ENCODE data around the gene CYS1.
"Not testable (repeated sequence)": the region's sequence is repeated elsewhere in the genome, so short reads cannot be mapped to it uniquely, and the experiment has no call there.

CYS1 gene

DNA sequence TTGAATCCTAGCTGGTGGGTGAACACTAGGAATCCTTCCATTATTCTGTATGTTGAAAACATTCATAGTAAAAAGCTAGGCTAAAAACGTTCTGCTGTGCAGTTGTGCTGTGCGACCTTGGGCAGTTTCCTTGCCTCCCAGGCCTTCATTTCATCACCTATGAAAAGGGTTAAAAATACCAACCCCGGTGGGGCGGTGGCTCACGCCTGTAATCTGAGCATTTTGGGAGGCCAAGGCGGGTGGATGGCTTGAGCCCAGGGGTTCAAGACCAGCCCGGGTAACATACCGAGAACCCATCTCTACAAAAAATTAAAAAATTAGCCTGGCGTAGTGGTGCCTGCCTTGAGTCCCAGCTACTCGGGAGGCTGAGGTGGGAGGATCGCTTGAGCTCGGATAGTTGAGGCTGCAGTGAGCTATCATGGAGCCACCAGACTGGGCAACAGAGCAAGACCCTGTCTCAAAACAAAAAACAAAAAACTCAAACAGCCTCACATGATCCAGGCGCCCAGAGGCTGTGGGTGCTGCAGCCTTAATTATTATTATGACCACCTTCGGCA, 39.5 kb upstream of the CYS1 start:
- no peaks in the 10 kb centered on the region for H3K9me3 ChIP-seq (ENCODE audit: insufficient read depth, low read depth, low read length)
- H3K4me3 ChIP-seq (ENCODE audit: low read length), result peak overlapping the region; percentile 87; the same call in 1 of the 2 replicates
- no peaks in the 10 kb centered on the region for H3K27me3 ChIP-seq (ENCODE audit: insufficient read depth, low read length)
- peaks cover under 1% of the 10 kb centered on the region; the same call in 1 of the 2 replicates for H3K4me1 ChIP-seq (ENCODE audit: insufficient read depth, low read length)
- H3K27ac ChIP-seq (ENCODE audit: low read length), result no peak overlapping the region
- peaks cover 14% of the 10 kb centered on the region for H3K36me3 ChIP-seq (ENCODE audit: insufficient read depth, low read depth, low read length)
- H3K9ac ChIP-seq (ENCODE audit: low read depth, low read length), result peak overlapping the region; percentile 84; the same call in 1 of the 2 replicates

DNA sequence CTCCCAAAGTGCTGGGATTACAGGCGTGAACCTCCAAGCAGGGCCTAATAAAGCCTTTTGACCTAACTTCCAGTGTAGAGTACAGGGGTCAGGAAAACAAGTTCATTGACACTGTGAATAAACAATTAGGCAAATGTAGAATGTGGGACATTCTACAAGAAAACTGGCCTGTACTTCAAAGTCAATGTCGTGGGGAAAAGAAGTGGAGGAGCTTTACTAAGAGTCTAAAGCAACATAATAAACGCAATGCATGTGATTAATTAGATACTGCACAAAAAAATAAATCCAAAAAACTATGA, 38.8 kb upstream of the CYS1 start:
- Histone ChIP-seq H3K36me3 (ENCODE audit: insufficient read depth, low read depth, low read length) (peaks cover 7% of the 10 kb centered on the region), H3K27ac (ENCODE audit: low read length) (no peak overlapping the region), H3K4me3 (ENCODE audit: low read length) (no peak overlapping the region), H3K9ac (ENCODE audit: low read depth, low read length) (no peak overlapping the region), H3K4me1 (ENCODE audit: insufficient read depth, low read length) (no peaks in the 10 kb centered on the region; the same call in 1 of the 2 replicates), H3K27me3 (ENCODE audit: insufficient read depth, low read length) (no peaks in the 10 kb centered on the region), H3K9me3 (ENCODE audit: insufficient read depth, low read depth, low read length) (no peaks in the 10 kb centered on the region)

DNA sequence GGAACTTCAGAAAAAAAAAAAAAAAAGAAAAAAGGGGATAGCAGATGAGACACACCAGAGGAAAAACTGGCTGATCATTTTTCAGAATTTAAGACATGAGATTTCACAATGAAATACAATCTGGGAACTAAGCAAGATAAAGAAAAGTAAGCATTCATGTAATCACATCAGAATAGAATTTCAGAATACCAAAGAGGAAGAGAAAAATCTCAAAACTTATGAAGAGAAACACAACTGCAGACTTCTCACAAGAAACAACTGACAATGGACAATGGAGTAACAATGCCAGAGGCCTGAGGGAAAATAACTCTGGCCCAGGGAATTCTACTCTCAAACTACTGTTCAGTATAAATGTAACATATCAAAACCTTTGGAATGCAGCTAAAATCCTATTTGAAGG, 29.1 kb upstream of the CYS1 start:
- Histone ChIP-seq H3K27me3 (ENCODE audit: insufficient read depth, low read length) (no peaks in the 10 kb centered on the region), H3K4me3 (ENCODE audit: low read length) (no peak overlapping the region), H3K27ac (ENCODE audit: low read length) (no peak overlapping the region), H3K9ac (ENCODE audit: low read depth, low read length) (no peak overlapping the region), H3K36me3 (ENCODE audit: insufficient read depth, low read depth, low read length) (no peaks in the 10 kb centered on the region), H3K9me3 (ENCODE audit: insufficient read depth, low read depth, low read length) (no peaks in the 10 kb centered on the region), H3K4me1 (ENCODE audit: insufficient read depth, low read length) (no peaks in the 10 kb centered on the region)

DNA sequence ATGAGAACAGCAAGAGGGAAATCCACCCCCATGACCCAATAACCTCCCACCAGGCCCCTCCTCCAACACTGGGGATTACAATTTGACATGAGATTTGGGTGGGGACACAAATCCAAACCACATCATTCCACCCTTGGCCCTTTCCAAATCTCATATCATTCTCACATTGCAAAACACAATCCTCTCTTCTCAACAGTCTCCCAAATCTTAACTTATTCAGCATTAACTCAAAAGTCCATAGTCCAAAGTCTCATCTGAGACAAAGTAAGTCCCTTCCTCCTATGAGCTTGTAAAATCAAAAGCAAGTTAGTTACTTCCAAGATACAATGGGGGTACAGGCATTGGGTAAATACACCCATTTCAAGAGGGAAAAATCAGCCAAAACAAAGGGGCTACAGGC, 24.7 kb upstream of the CYS1 start:
- not testable (repeated sequence) for H3K27ac ChIP-seq (ENCODE audit: low read length); H3K4me3 ChIP-seq (ENCODE audit: low read length); H3K4me1 ChIP-seq (ENCODE audit: insufficient read depth, low read length); H3K9me3 ChIP-seq (ENCODE audit: insufficient read depth, low read depth, low read length); H3K27me3 ChIP-seq (ENCODE audit: insufficient read depth, low read length); H3K9ac ChIP-seq (ENCODE audit: low read depth, low read length); H3K36me3 ChIP-seq (ENCODE audit: insufficient read depth, low read depth, low read length)

DNA sequence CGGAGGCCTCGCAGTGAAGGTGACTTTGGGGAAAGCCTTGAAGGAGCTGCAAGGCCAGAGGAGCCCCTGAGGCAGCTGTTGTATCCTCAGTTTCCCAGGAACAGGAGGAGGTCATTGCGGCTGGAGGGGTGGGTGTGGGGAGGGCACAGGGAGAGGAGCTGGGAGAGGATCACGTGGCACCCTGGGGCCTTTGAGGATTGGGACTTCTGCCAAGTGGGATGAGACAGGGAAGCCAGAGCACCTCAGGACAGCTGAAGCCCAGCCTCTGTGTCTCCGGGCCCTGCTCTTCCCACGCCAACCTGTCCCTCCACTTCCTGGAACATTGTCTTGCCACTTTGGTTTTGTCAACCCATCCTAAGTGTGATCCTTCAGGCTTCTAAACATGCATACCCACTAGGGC, 23.0 kb upstream of the CYS1 start:
- Histone ChIP-seq H3K27ac (ENCODE audit: low read length) (no peak overlapping the region), H3K4me1 (ENCODE audit: insufficient read depth, low read length) (no peaks in the 10 kb centered on the region), H3K9ac (ENCODE audit: low read depth, low read length) (no peak overlapping the region), H3K4me3 (ENCODE audit: low read length) (no peak overlapping the region), H3K36me3 (ENCODE audit: insufficient read depth, low read depth, low read length) (no peaks in the 10 kb centered on the region), H3K9me3 (ENCODE audit: insufficient read depth, low read depth, low read length) (no peaks in the 10 kb centered on the region), H3K27me3 (ENCODE audit: insufficient read depth, low read length) (no peaks in the 10 kb centered on the region)

DNA sequence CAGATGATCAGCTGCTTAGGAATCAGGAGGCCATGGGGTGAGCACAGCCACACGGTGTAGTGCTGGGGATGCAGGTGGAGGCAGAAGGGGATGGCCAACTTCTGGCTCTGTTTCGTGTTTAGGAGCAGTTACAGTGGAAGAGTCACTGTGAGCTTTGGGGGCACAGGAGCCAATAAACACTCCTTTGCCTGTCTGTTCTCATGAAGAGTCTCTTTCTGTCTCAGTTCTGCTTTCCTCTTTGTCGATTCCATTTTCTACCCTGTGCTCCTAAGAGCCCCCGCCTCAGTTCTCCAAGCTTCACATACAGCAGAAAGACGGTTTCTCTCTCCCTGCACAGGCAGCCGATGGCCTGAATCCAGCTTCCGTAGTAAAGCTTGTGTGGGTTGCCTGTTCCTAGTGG, 21.3 kb upstream of the CYS1 start:
- Histone ChIP-seq H3K9me3 (ENCODE audit: insufficient read depth, low read depth, low read length) (no peaks in the 10 kb centered on the region), H3K4me3 (ENCODE audit: low read length) (no peak overlapping the region), H3K4me1 (ENCODE audit: insufficient read depth, low read length) (no peaks in the 10 kb centered on the region), H3K36me3 (ENCODE audit: insufficient read depth, low read depth, low read length) (no peaks in the 10 kb centered on the region), H3K27me3 (ENCODE audit: insufficient read depth, low read length) (no peaks in the 10 kb centered on the region), H3K9ac (ENCODE audit: low read depth, low read length) (no peak overlapping the region), H3K27ac (ENCODE audit: low read length) (no peak overlapping the region)

DNA sequence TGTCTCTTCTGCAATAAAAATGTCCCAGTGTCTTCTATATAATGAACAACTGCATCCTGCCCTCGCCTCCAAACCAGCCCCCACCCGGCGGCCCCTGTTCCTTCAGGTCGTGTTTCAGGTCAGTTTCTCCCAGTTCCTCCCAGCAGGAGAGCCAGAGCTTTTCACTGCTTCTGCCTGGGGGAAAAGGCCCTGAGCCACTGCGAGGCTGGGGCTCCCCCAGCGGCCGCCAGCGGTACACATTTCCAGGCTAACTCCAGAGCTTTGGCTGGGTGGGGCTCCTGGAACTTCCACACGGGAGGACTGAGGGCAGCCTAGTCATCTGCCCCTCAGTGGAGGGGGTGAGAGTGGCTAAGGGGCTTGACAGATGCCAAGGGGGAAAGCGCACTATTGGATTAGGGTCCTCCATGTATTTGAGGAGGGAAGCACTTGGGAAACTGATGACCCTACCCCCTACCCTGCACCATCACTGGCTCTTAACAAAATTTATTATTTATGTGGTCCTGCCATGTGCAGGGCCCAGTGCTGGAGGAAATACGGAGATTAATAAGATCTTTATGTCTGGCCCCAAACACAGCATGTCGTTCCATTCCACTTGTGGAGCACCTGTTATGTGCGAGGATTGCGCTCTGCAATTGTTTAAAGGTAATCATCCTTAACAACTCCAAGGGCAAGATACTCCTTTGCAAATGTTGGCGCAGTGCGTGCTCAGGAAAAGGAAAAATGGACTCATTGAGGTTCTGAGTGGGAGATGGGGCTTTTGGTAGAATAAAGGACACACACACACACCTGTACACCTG, 17.3 kb upstream of the CYS1 start:
- Histone ChIP-seq H3K27ac (ENCODE audit: low read length) (no peak overlapping the region), H3K27me3 (ENCODE audit: insufficient read depth, low read length) (no peaks in the 10 kb centered on the region), H3K4me1 (ENCODE audit: insufficient read depth, low read length) (no peaks in the 10 kb centered on the region), H3K9me3 (ENCODE audit: insufficient read depth, low read depth, low read length) (no peaks in the 10 kb centered on the region), H3K9ac (ENCODE audit: low read depth, low read length) (no peak overlapping the region), H3K36me3 (ENCODE audit: insufficient read depth, low read depth, low read length) (no peaks in the 10 kb centered on the region), H3K4me3 (ENCODE audit: low read length) (no peak overlapping the region)

DNA sequence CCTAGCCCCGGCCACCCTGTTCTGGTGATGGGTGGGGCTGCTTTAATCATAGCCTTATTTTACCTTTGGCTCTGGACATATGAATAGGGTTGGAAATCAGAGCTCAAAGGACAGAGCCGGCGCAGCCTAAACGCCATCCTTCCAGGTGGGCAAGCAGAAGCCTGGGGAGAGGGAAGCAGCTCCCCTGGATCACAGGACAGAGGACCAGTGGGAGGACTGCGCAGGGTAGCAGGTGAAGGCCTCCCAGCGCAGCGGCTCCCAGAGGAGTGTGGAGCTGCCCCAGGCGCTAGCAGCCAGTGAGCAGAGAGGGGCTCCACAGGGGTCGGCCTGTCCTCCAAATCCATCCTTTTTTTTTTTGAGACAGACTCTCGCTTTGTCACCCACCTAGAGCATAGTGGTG, 16.4 kb upstream of the CYS1 start:
- no peaks in the 10 kb centered on the region for H3K27me3 ChIP-seq (ENCODE audit: insufficient read depth, low read length)
- H3K27ac ChIP-seq (ENCODE audit: low read length), result no peak overlapping the region
- no peak overlapping the region for H3K4me3 ChIP-seq (ENCODE audit: low read length)
- H3K9me3 ChIP-seq (ENCODE audit: insufficient read depth, low read depth, low read length), result no peaks in the 10 kb centered on the region
- no peak overlapping the region for H3K9ac ChIP-seq (ENCODE audit: low read depth, low read length)
- H3K36me3 ChIP-seq (ENCODE audit: insufficient read depth, low read depth, low read length), result no peaks in the 10 kb centered on the region
- H3K4me1 ChIP-seq (ENCODE audit: insufficient read depth, low read length), result no peaks in the 10 kb centered on the region

DNA sequence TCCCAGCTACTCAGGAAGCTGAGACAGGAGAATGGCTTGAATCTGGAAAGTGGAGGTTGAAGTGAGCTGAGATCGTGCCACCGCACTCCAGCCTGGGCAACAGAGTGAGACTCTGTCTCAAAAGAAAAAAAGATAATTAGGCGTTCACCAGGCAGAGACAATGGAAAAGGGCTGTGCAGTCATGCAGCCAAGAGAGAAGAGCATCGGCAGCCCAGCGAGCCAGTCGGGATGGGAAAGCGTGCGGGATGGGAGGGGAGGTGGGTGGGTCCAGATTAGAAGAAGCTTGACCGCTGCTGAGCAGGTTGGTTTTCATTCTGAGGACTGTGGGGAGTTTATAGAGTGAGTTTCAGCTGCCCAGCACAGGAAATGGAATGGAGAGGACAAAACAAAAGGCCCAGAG, 15.0 kb upstream of the CYS1 start:
- Histone ChIP-seq H3K4me1 (ENCODE audit: insufficient read depth, low read length) (no peaks in the 10 kb centered on the region), H3K27ac (ENCODE audit: low read length) (no peak overlapping the region), H3K27me3 (ENCODE audit: insufficient read depth, low read length) (no peaks in the 10 kb centered on the region), H3K9ac (ENCODE audit: low read depth, low read length) (no peak overlapping the region), H3K4me3 (ENCODE audit: low read length) (no peak overlapping the region), H3K9me3 (ENCODE audit: insufficient read depth, low read depth, low read length) (no peaks in the 10 kb centered on the region), H3K36me3 (ENCODE audit: insufficient read depth, low read depth, low read length) (no peaks in the 10 kb centered on the region)

DNA sequence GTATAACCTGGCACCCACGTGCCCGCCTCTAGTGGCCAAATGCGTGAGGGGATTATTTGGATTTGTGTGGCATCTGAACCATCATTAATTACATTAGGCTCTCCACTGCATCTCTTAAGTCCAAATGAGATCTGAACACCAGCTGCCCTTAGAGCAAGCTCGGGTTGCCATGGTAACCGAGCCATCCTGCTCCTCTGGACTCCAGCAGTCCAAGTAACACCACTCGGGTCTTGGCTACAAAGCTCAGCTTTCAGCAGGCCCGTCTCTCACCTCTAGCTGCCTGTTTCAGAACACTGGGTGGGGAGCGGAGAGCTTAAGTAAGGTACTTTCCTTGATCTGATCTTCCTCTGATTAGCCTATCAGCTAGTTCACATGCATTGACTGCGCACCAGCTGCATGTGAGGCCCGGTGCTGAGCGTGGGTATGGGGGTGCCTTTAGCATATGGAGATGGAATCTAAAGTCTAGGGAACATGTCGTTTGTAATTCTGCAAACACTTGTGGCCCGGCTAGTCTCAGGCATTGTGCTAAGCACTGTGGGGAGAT, 14.1 kb upstream of the CYS1 start:
- Histone ChIP-seq H3K9ac (ENCODE audit: low read depth, low read length) (no peak overlapping the region), H3K27me3 (ENCODE audit: insufficient read depth, low read length) (no peaks in the 10 kb centered on the region), H3K27ac (ENCODE audit: low read length) (no peak overlapping the region), H3K4me3 (ENCODE audit: low read length) (no peak overlapping the region), H3K4me1 (ENCODE audit: insufficient read depth, low read length) (no peaks in the 10 kb centered on the region), H3K36me3 (ENCODE audit: insufficient read depth, low read depth, low read length) (no peaks in the 10 kb centered on the region), H3K9me3 (ENCODE audit: insufficient read depth, low read depth, low read length) (no peaks in the 10 kb centered on the region)

DNA sequence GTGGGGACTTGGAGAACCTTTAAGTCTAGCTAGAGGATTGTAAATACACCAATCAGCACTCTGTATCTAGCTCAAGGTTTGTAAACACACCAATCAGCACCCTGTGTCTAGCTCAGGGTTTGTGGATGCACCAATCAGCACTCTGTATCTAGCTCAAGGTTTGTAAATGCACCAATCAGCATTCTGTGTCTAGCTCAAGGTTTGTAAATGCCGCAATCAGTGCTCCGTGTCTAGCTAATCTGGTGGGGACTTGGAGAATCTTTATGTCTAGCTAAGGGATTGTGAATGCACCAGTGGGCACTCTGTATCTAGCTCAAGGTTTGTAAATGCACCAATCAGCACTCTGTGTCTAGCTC, 11.7 kb upstream of the CYS1 start:
- not testable (repeated sequence) for H3K9me3 ChIP-seq (ENCODE audit: insufficient read depth, low read depth, low read length); H3K4me1 ChIP-seq (ENCODE audit: insufficient read depth, low read length); H3K36me3 ChIP-seq (ENCODE audit: insufficient read depth, low read depth, low read length); H3K27ac ChIP-seq (ENCODE audit: low read length); H3K4me3 ChIP-seq (ENCODE audit: low read length); H3K9ac ChIP-seq (ENCODE audit: low read depth, low read length); H3K27me3 ChIP-seq (ENCODE audit: insufficient read depth, low read length)

DNA sequence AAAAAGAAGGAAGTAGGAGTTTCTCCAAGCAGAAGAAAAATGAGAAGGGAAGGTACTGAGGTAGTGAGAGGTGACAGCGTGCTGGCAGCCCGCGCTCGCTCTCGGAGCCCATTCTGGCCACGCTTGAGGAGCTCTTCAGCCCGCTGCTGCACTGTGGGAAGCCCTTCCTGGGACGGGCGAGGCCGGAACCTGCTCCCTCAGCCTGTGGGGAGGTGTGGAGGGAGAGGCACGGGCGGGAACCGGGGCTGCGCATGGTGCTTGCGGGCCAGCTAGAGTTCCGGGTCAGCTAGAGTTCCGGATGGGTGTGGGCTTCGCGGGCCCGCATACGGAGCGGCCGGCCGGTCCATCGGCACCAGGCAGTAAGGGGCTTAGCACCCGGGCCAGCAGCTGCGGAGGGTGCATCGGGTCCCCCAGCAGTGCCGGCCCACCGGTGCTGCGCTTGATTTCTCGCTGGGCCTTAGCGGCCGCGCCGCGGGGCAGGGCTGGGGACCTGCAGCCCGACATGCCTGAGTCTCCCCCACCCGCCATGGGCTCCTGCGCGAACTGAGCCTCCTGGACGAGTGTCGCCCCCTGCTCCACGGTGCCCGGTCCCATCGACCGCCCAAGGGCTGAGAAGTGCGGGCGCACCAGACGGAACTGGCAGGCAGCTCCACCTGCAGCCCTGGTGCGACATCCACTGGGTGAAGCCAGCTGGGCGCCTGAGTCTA, 11.1 kb upstream of the CYS1 start:
- Histone ChIP-seq H3K9me3 (ENCODE audit: insufficient read depth, low read depth, low read length) (no peaks in the 10 kb centered on the region), H3K9ac (ENCODE audit: low read depth, low read length) (no peak overlapping the region), H3K4me3 (ENCODE audit: low read length) (no peak overlapping the region), H3K27me3 (ENCODE audit: insufficient read depth, low read length) (no peaks in the 10 kb centered on the region), H3K4me1 (ENCODE audit: insufficient read depth, low read length) (no peaks in the 10 kb centered on the region), H3K27ac (ENCODE audit: low read length) (no peak overlapping the region), H3K36me3 (ENCODE audit: insufficient read depth, low read depth, low read length) (no peaks in the 10 kb centered on the region)

Measured in iPS-20b (cell line).